Stimulated activated CD8-positive, alpha-beta memory T cell treated with anti-CD3 and anti-CD28 coated beads, Interleukin-12 subunit alpha, Interleukin-12 subunit beta, amount 100 ng/mL, for 24 hours (primary cell): ENCODE data around the gene SP2.
A peak's percentile ranks its signal among the peaks of the same experiment; 100 is the strongest.

Experiments used
- DNase-seq: peaks from one replicate; pipeline ENCODE4 v3.0.0-alpha.2; 2020; ENCODE audit errors: extremely low read depth

SP2 gene

GRCh38 chr17:47895856-47896671 lies at the start of gene SP2:
Gene SP2 (plus strand): TSS chr17:47896236. CDS start chr17:47896287, 51 bp downstream.
- DNase-seq = peak; percentile 92

GRCh38 chr17:47846716-47847340 lies 49.2 kb upstream of the SP2 start:
- no peak for DNase-seq

GRCh38 chr17:47847341-47848197 lies 48.5 kb upstream of the SP2 start:
- no peak for DNase-seq

GRCh38 chr17:47848198-47848513 lies 47.9 kb upstream of the SP2 start:
- no peak for DNase-seq

- DNase-seq = no peak
These were observed 45.7 kb upstream of the SP2 start for GRCh38 chr17:47850373-47850691.

GRCh38 chr17:47850692-47851573 lies 45.1 kb upstream of the SP2 start, which contains the start of gene SP6:
Gene SP6 (minus strand): TSS chr17:47851163. CDS start chr17:47848429, 2,734 bp downstream.
- no peak for DNase-seq

- no peak for DNase-seq
These were observed 44.3 kb upstream of the SP2 start for GRCh38 chr17:47851764-47852112.

GRCh38 chr17:47852113-47852949 lies 43.7 kb upstream of the SP2 start:
- no peak for DNase-seq

GRCh38 chr17:47853616-47854015 lies 42.4 kb upstream of the SP2 start:
- no peak for DNase-seq

- DNase-seq = no peak
These were observed 40.3 kb upstream of the SP2 start for GRCh38 chr17:47855737-47856136.

GRCh38 chr17:47856830-47857229 lies 39.2 kb upstream of the SP2 start:
- DNase-seq = no peak

GRCh38 chr17:47857551-47858455 lies 38.2 kb upstream of the SP2 start:
- no peak for DNase-seq

GRCh38 chr17:47860386-47860785 lies 35.6 kb upstream of the SP2 start:
- no peak for DNase-seq

GRCh38 chr17:47862621-47863440 lies 33.2 kb upstream of the SP2 start:
- no peak for DNase-seq

GRCh38 chr17:47864791-47865216 lies 31.2 kb upstream of the SP2 start:
- no peak for DNase-seq

GRCh38 chr17:47866941-47867340 lies 29.1 kb upstream of the SP2 start:
- DNase-seq = no peak

- no peak for DNase-seq
These were observed 28.1 kb upstream of the SP2 start for GRCh38 chr17:47867813-47868533.

- no peak for DNase-seq
These were observed 26.9 kb upstream of the SP2 start for GRCh38 chr17:47869114-47869513.
